Measurements from ENCODE around the gene RNF14. TPM values are rescaled to one million over a fixed set of nuclear protein-coding genes. Genes with fewer than 3 reads are reported as not detected.

The RNF14 gene
- total and polyA plus RNA-seq, 2 donors (not counting 3 experiments of a cell fraction or from before 2014, with no cell fraction given) = 23.5 to 55.9 TPM

DNA sequence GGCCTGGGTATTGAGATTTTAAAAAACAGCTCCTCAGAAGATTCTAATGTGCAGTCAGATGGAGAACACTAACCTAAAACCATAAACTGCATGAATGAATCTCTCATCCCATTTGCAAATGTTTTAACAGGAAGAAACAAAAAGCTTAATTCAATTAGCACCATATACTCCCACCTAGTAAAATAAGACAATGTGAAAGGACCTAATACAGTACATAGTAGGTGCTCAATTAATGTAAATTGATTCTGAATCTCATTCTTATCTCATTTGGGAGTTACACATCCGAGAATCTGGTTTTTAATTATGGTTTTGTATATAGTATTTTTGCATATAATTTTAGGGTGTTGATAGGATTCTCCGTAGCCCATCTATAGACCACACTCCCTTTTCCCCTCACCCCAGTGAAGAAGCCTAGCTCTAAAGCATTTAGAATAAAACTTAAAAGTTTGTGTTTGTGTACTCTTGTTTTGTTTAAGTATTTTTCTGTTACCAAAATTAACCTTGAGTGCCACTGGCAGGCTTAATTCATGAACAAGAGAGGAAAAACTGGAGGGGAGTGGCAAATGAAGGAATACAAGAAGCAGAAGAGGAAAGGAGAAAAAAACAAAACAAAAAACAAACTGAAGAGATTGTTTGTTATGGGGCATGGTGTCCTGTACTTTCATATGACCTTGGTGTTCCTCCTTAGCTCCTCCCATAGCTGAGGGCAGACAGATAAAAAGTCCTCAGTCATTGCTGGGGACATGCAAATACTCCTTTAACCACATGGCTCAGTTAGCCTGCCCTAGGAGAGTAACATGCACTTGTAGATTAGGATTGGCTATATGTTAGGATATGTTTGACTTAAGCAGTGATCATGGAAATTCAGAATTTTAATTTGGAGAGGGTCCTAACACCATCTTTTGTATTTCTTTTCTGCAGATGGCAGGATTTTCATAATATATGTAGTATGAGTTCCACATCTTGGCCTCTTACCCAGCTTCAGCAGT lies 1.2 kb downstream of the RNF14 start:
- H3K9me3 ChIP-seq (replicated peaks; ENCODE audit: control insufficient read depth, insufficient read depth, low read length) = no peaks in the 10 kb centered on the region
- no TSS peak for BruUV-seq (replicated peaks)
- intact Hi-C loops (cut with micrococcal nuclease) = loop anchor here (2.0 kb wide), 1 partner anchor 277 kb away; no protein-coding TSS in a partner anchor
- H3K4me2 ChIP-seq (ENCODE audit: insufficient read depth, low read length) = peak overlapping the region; percentile 97
- DNase-seq (ENCODE audit: low read depth, low spot score) = no peak
- peak; percentile 37 for FAIRE-seq
- H3K27me3 ChIP-seq (ENCODE audit: control insufficient read depth in 2 of 2, insufficient read depth in 2 of 2, low read length in 2 of 2) = no peaks in the 10 kb centered on the region
- dilution Hi-C loops (cut with MboI; ENCODE audit: extremely low pct_ligation_motif_present, low sequenced_read_pairs) = no loop called here
- no peaks in the 10 kb centered on the region for H3K9me1 ChIP-seq (replicated peaks; ENCODE audit: control insufficient read depth, extremely low read depth, insufficient read depth, low read length)
- peaks cover 24% of the 10 kb centered on the region for H3K4me1 ChIP-seq (ENCODE audit: control insufficient read depth, extremely low read depth, insufficient read depth, low read length)
- H3K36me3 ChIP-seq (ENCODE audit: control insufficient read depth in 2 of 2, extremely low read depth in 1 of 2, insufficient read depth in 2 of 2, low read length in 2 of 2) = peaks cover 7 to 8% of the 10 kb centered on the region in 2 experiments
- peak overlapping the region; percentile 90 for H2AFZ ChIP-seq (ENCODE audit: low read depth, low read length)
- CTCF ChIA-PET = interaction anchor here (0.8 to 2.2 kb wide), 19 partner anchors 8 to 743 kb away, joined by 3 to 28 read pairs (median 5); partner anchors contain the start of genes GNPDA1, NDFIP1 and PCDH12
- H3K4me3 ChIP-seq (replicated peaks in 1 of 3; ENCODE audit: insufficient read depth in 1 of 3, low read depth in 1 of 3, low read length in 3 of 3) = peak overlapping the region; percentile 89 to 97 (median 97)
- H3K9ac ChIP-seq (replicated peaks; ENCODE audit: extremely low read depth, insufficient read depth, low read length) = peak overlapping the region; percentile 93
- no peak for TF ChIP-seq JUN (IDR thresholded peaks at IDR 0.05; ENCODE audit: borderline replicate concordance, insufficient read depth, insufficient read length, low read depth)
- TF ChIP-seq POLR2A (IDR thresholded peaks at IDR 0.05; ENCODE audit: low read depth, low read length) = peak; percentile 40
- peak overlapping the region; percentile 77 for H3K27ac ChIP-seq (ENCODE audit: insufficient read depth, low read depth, low read length)
- H4K20me1 ChIP-seq (replicated peaks; ENCODE audit: control insufficient read depth, extremely low read depth, insufficient read depth, low read length) = no peaks in the 10 kb centered on the region
- peaks cover 26% of the 10 kb centered on the region for H3K79me2 ChIP-seq (ENCODE audit: control insufficient read depth, insufficient read depth, low read length)
- POLR2A ChIA-PET = interaction anchor here (1.0 to 1.3 kb wide), 2 partner anchors 10 to 278 kb away, joined by 3 read pairs; no protein-coding TSS in a partner anchor

DNA sequence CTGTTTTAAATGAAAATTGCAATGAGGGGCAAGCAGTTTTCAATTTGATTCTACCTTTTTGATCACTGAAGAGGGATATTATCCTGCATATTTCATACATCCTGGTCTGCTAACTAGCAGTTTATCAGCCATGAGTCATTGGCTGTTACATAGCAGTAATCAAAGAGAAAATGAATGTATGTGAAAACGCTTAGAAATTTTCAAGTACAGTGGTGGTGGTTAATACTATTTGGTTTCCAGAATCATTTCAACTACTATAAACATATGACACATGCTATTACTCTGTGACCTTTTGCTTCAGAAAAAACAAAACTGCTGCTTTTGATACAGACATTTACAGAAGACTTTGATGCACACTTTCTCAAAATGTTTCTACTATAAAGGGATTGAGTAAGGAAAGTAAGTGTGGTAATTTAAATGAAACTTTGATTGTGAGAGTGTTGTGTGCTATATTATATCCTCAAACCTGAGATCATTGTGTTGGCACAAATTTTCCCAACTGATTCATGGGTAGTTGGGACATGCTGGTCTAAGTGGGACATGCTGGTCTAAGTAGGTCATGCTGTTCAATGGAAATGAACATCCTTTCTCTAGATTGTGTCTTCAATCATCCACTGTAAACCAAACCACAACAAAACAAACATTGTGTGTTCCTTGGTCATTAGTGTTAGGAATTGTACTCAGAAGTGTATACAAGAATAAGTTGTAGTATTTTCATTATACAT lies 5.1 kb downstream of the RNF14 start:
- H3K27ac ChIP-seq (ENCODE audit: insufficient read depth, low read depth, low read length) = no peak overlapping the region
- peak; percentile 4 for FAIRE-seq
- no peaks in the 10 kb centered on the region for H3K27me3 ChIP-seq (ENCODE audit: control insufficient read depth in 2 of 2, insufficient read depth in 2 of 2, low read length in 2 of 2)
- peaks cover 18 to 19% of the 10 kb centered on the region in 2 experiments for H3K36me3 ChIP-seq (ENCODE audit: control insufficient read depth in 2 of 2, extremely low read depth in 1 of 2, insufficient read depth in 2 of 2, low read length in 2 of 2)
- H3K9me3 ChIP-seq (replicated peaks; ENCODE audit: control insufficient read depth, insufficient read depth, low read length) = no peaks in the 10 kb centered on the region
- peak overlapping the region; percentile 15 for H3K4me2 ChIP-seq (ENCODE audit: insufficient read depth, low read length)
- dilution Hi-C loops (cut with MboI; ENCODE audit: extremely low pct_ligation_motif_present, low sequenced_read_pairs) = no loop called here
- no peak overlapping the region for H3K4me3 ChIP-seq (replicated peaks in 1 of 3; ENCODE audit: insufficient read depth in 1 of 3, low read depth in 1 of 3, low read length in 3 of 3)
- POLR2A ChIA-PET = no interaction called here
- H4K20me1 ChIP-seq (replicated peaks; ENCODE audit: control insufficient read depth, extremely low read depth, insufficient read depth, low read length) = no peaks in the 10 kb centered on the region
- no TSS peak for BruUV-seq (replicated peaks)
- CTCF ChIA-PET = interaction anchor here (1.6 kb wide), 1 partner anchor 282 kb away, joined by 4 read pairs; no protein-coding TSS in a partner anchor
- H3K9ac ChIP-seq (replicated peaks; ENCODE audit: extremely low read depth, insufficient read depth, low read length) = no peak overlapping the region
- peaks cover 30% of the 10 kb centered on the region for H3K79me2 ChIP-seq (ENCODE audit: control insufficient read depth, insufficient read depth, low read length)
- H2AFZ ChIP-seq (ENCODE audit: low read depth, low read length) = no peak overlapping the region
- H3K4me1 ChIP-seq (ENCODE audit: control insufficient read depth, extremely low read depth, insufficient read depth, low read length) = peaks cover 20% of the 10 kb centered on the region
- TF ChIP-seq POLR2A (IDR thresholded peaks at IDR 0.05; ENCODE audit: low read depth, low read length) = no peak
- TF ChIP-seq GATA2 (IDR thresholded peaks at IDR 0.05; ENCODE audit: insufficient read depth, insufficient read length, low read depth, low read length) = no peak
- TF ChIP-seq FOS (IDR thresholded peaks at IDR 0.05; ENCODE audit: borderline replicate concordance, insufficient read depth, low read length) = peak; percentile 59
- TF ChIP-seq, protein P1, sequence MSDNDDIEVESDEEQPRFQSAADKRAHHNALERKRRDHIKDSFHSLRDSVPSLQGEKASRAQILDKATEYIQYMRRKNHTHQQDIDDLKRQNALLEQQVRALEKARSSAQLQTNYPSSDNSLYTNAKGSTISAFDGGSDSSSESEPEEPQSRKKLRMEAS (IDR thresholded peaks at IDR 0.05; ENCODE audit: insufficient read depth, insufficient read length) = no peak
- intact Hi-C loops (cut with micrococcal nuclease) = no loop called here
- no peaks in the 10 kb centered on the region for H3K9me1 ChIP-seq (replicated peaks; ENCODE audit: control insufficient read depth, extremely low read depth, insufficient read depth, low read length)
- no peak for DNase-seq (ENCODE audit: low read depth, low spot score)

Measured in endothelial cell of umbilical vein (primary cell).